SH-SY5Y (cell line): Measurements from ENCODE around the gene ZBED4.

Source experiments
- GATA2 ChIP-seq: IDR thresholded peaks from 2 replicates; pipeline ENCODE4 v1.6.1; 2011; ENCODE audit warnings: mild to moderate bottlenecking, low read depth, low read length
- GATA3 ChIP-seq: IDR thresholded peaks from 2 replicates; pipeline ENCODE4 v1.6.1; 2011; ENCODE audit warnings: low read depth, mild to moderate bottlenecking, low read length, moderate library complexity

- TF ChIP-seq GATA2 (no peak), GATA3 (no peak)
Measured at GRCh38 chr22:49824936-49825335, 28.7 kb upstream of the ZBED4 start.
